ENCODE results near the gene IFFO2. TPM values are rescaled to one million over a fixed set of nuclear protein-coding genes. Genes with fewer than 3 reads are reported as not detected.

The IFFO2 gene
- total and polyA plus RNA-seq, 2 experiments from 2014 or later = 0.71 to 7.5 TPM

GRCh38 chr1:18871401-18872070 lies 84.9 kb downstream of the IFFO2 start:
- Histone ChIP-seq H3F3A (replicated peaks; ENCODE audit: low read depth) (no peaks in the 10 kb centered on the region), H2AFZ (no peak overlapping the region), H3K79me2 (replicated peaks; ENCODE audit: insufficient read depth) (no peaks in the 10 kb centered on the region), H3K4me1 (ENCODE audit: insufficient read depth) (no peaks in the 10 kb centered on the region), H3K36me3 (ENCODE audit: insufficient read depth) (no peaks in the 10 kb centered on the region), H4K20me1 (replicated peaks; ENCODE audit: insufficient read depth) (no peaks in the 10 kb centered on the region; the same call in 1 of the 2 replicates), H3K4me3 (no peak overlapping the region), H3K4me2 (no peak overlapping the region), H3K27ac (ENCODE audit: low read depth) (no peak overlapping the region), H3K27me3 (ENCODE audit: insufficient read depth) (no peaks in the 10 kb centered on the region), H3K9me2 (ENCODE audit: insufficient read depth) (no peaks in the 10 kb centered on the region)
- no peak for TF ChIP-seq ETS1 (IDR thresholded peaks at IDR 0.05)
- no peak for TF ChIP-seq EZH2 (IDR thresholded peaks at IDR 0.05; ENCODE audit: low read depth, unreplicated experiment)
- TF ChIP-seq CREB1 (CRISPR knock-in tag; IDR thresholded peaks at IDR 0.05; ENCODE audit: low read depth) = no peak
- TF ChIP-seq ZNF331 (CRISPR knock-in tag; IDR thresholded peaks at IDR 0.05; ENCODE audit: low read depth) = no peak
- TF ChIP-seq JUNB (IDR thresholded peaks at IDR 0.05; ENCODE audit: unreplicated experiment) = no peak
- no peak for TF ChIP-seq STAT1 (IDR thresholded peaks at IDR 0.05; ENCODE audit: unreplicated experiment)
- TF ChIP-seq CTCF (conservative IDR thresholded peaks at IDR 0.05; ENCODE audit: low read depth in 2 of 2) = no peak
- TF ChIP-seq EZH2phosphoT487 (IDR thresholded peaks at IDR 0.05; ENCODE audit: unreplicated experiment) = no peak
- TF ChIP-seq POLR2AphosphoS5 (IDR thresholded peaks at IDR 0.05; ENCODE audit: low read depth) = no peak
- TF ChIP-seq NANOG (IDR thresholded peaks at IDR 0.05; ENCODE audit: borderline replicate concordance) = no peak
- TF ChIP-seq ZNF462 (CRISPR knock-in tag; IDR thresholded peaks at IDR 0.05) = no peak
- TF ChIP-seq ZNF114 (CRISPR knock-in tag; IDR thresholded peaks at IDR 0.05) = no peak
- no peak for TF ChIP-seq REST (IDR thresholded peaks at IDR 0.05; ENCODE audit: unreplicated experiment)
- no peaks in the 10 kb centered on the region; the same call in 2 of the 3 replicates for H3K36me3 Mint-ChIP-seq (ENCODE audit: low read depth)
- no peak for ATAC-seq
- no peak overlapping the region for H3K4me3 Mint-ChIP-seq
- DNase-seq (ENCODE audit: low spot score) = no peak
- peaks cover 6% of the 10 kb centered on the region for H3K27me3 Mint-ChIP-seq (ENCODE audit: insufficient read depth, low read depth, poor library complexity)
- no peaks in the 10 kb centered on the region for H3K4me1 Mint-ChIP-seq
- H3K27ac Mint-ChIP-seq = no peak overlapping the region
- no peaks in the 10 kb centered on the region for H3K9me3 Mint-ChIP-seq
